Right forelimb (tissue), 1 donor: Measurements from ENCODE around the gene INPP5D.
"Not testable (repeated sequence)": the region's sequence is repeated elsewhere in the genome, so short reads cannot be mapped to it uniquely, and the experiment has no call there.

Source experiments
- DNase-seq: peaks from one replicate; pipeline ENCODE4 v3.0.0-alpha.2; 2018

Gene INPP5D

DNA sequence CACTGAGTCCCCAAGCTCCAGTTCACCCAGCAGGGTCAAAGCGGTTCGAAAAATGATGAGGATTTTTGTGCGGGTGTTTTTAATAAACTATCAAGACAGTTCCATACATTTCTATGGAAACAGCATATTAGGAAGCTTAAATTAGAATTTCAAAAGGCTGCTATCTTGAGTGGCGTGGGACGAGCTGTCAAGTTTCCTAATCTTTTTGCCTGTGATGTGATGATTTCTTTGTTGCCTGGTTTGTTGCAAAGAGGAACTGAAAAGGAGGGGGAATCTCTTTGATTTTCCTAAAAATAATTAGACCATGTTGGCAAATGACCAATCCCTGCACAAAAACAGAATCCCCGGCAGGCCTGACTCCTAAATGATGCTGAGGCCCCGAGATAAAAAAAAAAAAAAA, 125.2 kb downstream of the INPP5D start:
- no peak for DNase-seq

- DNase-seq, result no peak
These were observed 125.8 kb downstream of the INPP5D start for GRCh38 chr2:233185963-233186362.

DNA sequence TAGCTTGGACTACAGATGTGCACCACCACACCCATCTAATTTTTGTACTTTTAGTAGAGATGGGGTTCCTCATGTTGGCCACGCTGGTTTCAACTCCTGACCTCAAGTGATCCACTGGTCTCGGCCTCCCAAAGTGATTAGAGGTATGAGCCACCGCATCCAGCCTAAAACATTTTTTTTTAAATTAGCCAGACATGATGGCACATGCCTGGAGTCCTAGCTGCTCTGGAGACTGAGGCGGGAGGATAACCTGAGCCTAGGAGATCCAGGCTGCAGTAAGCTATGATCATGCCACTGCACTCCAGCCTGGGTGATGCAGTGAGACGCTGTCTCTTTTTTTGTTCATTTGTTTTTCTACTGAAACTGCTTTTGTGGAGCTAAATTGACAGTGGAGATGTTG, 126.7 kb downstream of the INPP5D start:
- DNase-seq, result no peak

GRCh38 chr2:233189025-233189424, 128.9 kb downstream of the INPP5D start:
- no peak for DNase-seq

DNA sequence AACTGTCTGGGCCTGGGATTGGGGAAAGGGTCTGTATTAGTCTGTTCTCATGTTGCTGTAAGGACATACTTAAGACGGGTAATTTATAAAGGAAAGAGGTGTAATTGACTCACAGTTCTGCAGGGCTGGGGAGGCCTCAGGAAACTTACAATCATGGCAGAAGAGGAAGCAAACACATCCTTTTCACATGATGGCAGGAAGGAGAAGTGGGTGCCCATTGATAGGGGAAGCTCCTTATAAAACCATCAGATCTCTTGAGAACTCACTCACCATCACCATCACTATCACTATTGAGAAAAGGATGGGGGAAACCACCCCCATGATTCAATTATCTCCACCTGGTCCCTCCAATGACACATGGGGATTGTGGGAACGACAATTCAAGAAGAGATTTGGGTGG, 130.9 kb downstream of the INPP5D start:
- DNase-seq, result not testable (repeated sequence)

GRCh38 chr2:233193738-233194137, 133.6 kb downstream of the INPP5D start:
- no peak for DNase-seq

DNA sequence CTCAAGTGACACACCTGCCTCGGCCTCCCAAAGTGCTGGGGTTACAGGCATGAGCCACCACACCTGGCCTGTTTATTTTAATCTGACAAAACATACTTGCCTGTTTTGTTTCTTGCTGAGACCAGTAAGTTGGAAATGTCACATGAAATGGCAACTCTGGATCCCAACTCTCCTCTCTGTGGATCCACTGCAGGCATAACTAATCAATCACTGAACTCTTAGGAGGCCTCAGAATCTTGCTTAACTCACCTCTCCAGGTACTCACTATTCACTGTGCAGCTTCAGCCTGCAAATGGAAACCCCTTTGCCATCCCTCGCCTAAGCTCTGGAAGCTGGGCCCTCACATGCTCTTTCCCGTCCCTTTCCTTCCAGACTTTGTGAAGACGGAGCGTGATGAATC, 134.9 kb downstream of the INPP5D start:
- DNase-seq, result no peak

GRCh38 chr2:233197022-233197421, 136.9 kb downstream of the INPP5D start:
- no peak for DNase-seq

DNA sequence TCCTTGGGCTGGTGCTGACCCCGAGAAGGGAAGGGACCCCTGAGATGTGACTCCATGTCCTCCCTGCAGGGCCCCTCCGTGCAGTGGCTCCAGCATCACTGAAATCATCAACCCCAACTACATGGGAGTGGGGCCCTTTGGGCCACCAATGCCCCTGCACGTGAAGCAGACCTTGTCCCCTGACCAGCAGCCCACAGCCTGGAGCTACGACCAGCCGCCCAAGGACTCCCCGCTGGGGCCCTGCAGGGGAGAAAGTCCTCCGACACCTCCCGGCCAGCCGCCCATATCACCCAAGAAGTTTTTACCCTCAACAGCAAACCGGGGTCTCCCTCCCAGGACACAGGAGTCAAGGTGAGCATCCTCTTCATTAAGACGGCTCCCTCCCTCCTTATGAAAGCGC, 137.9 kb downstream of the INPP5D start:
- DNase-seq, result no peak

GRCh38 chr2:233199870-233200269, 139.7 kb downstream of the INPP5D start:
- no peak for DNase-seq

GRCh38 chr2:233200790-233201189, 140.6 kb downstream of the INPP5D start:
- DNase-seq, result not testable (repeated sequence)

DNA sequence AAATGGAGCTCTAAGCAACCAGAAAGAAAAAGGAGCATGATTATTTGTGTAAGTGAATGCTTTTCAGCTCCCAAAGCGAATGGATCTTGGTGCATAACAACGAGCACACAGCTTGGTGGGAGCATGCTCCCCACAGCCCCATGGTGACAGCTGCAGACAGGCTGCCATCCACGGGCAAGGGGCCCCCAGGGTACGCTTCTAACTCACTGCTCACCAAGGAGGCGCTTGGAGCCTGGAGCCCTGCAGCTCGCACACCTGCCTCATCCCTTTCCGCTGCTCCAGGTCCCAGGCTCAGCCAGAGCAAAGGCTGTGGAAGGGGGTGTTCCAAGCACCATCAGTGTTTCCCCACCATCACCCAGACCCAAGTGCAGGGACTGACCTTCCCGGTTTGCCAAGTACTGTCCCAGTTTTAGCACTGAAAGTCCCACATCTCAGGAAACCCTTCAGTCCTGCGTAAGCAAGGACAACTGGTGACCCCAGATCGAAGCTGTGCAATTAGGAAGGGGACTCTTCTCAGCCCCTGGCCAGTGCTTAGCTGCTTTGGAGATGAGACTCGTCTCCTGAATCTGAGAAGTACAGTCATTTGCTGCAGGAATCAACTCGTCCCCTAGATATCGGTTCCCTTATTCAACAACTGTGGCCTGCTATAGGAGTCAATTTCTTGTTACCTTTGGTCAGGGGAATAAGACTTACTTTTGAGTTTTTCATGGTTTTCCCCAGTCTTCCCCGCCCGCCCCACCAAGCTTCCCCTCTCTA, 141.3 kb downstream of the INPP5D start:
- no peak for DNase-seq

- no peak for DNase-seq
These were observed 142.4 kb downstream of the INPP5D start for GRCh38 chr2:233202531-233202944.

- DNase-seq, result no peak
These were observed 142.9 kb downstream of the INPP5D start for GRCh38 chr2:233203060-233203459.

DNA sequence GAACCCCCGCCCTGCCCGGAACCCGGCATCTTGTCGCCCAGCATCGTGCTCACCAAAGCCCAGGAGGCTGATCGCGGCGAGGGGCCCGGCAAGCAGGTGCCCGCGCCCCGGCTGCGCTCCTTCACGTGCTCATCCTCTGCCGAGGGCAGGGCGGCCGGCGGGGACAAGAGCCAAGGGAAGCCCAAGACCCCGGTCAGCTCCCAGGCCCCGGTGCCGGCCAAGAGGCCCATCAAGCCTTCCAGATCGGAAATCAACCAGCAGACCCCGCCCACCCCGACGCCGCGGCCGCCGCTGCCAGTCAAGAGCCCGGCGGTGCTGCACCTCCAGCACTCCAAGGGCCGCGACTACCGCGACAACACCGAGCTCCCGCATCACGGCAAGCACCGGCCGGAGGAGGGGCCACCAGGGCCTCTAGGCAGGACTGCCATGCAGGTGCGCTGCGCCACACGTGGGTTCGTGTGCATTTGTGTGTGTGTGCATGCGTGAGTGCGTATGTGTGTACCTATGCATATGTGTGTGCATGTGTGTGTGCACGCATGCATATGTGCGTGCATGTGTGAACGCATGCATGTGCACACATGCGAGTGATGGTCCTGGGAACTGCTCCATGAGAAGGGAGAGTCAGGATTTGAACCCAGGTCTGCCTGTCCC, 144.3 kb downstream of the INPP5D start:
- no peak for DNase-seq

GRCh38 chr2:233208382-233209116, 148.4 kb downstream of the INPP5D start:
- no peak for DNase-seq

- no peak for DNase-seq
These were observed 149.0 kb downstream of the INPP5D start for GRCh38 chr2:233209117-233209532.

DNA sequence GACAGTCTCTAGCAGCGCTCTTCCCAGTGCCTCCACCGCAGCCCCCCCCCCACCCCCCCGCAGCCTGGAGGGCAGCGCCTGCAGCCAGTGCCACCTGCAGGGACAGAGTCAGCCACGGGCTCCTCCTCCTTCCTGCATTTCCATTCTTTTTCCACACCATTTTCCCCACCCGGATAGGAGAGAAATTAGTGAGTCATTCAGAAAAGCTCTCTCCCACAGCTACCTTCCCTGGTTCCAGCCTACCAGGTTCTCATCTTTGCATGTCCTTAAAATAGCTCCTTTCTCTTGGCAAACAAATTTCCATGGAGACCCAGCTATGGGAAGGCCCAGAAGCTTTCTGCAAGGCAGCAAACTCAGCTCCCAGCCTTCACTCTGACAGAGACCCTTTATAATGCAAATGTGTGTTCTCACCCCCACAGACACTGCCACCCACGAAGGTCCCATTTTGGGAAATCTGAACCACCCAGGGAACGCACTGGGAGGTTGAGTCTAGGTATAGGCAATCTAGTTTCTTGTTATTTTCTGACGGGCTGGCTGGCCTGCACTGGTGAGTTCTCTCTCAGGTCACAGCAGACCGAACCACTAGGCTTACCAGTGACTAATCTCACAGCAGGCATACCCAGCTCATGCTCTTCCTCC, 149.5 kb downstream of the INPP5D start:
- DNase-seq, result peak; percentile 68

GRCh38 chr2:233210281-233210680, 150.1 kb downstream of the INPP5D start:
- no peak for DNase-seq

GRCh38 chr2:233210843-233211547, 150.9 kb downstream of the INPP5D start:
- peak; percentile 93 for DNase-seq

GRCh38 chr2:233211548-233211895, 151.4 kb downstream of the INPP5D start:
- peak; percentile 52 for DNase-seq

GRCh38 chr2:233213011-233213410, 152.9 kb downstream of the INPP5D start:
- DNase-seq, result no peak

GRCh38 chr2:233213975-233214374, 153.8 kb downstream of the INPP5D start:
- no peak for DNase-seq
